IPS-15b (cell line): ENCODE results near the gene FN3K.
A peak's percentile ranks its signal among the peaks of the same experiment; 100 is the strongest.

Source experiments
- H3K27me3 ChIP-seq: one replicate; pipeline ENCODE4 v1.6.1; 2013; ENCODE audit warnings: low read length; ENCODE audit not compliant: control insufficient read depth, insufficient read depth
- H3K36me3 ChIP-seq: one replicate; pipeline ENCODE4 v1.6.1; 2013; ENCODE audit warnings: low read length; ENCODE audit not compliant: control insufficient read depth, insufficient read depth
- H3K4me1 ChIP-seq: one replicate; pipeline ENCODE4 v1.6.1; 2013; ENCODE audit warnings: mild to moderate bottlenecking, low read length; ENCODE audit not compliant: control insufficient read depth, insufficient read depth
- H3K4me3 ChIP-seq: one replicate; pipeline ENCODE4 v1.5.1; 2013; ENCODE audit warnings: low read depth, low read length
- H3K9ac ChIP-seq: one replicate; pipeline ENCODE4 v1.6.1; 2013; ENCODE audit warnings: low read depth, mild to moderate bottlenecking, low read length
- H3K9me3 ChIP-seq: one replicate; pipeline ENCODE4 v1.6.1; 2013; ENCODE audit warnings: mild to moderate bottlenecking, low read length; ENCODE audit not compliant: control insufficient read depth, insufficient read depth

Gene FN3K

DNA sequence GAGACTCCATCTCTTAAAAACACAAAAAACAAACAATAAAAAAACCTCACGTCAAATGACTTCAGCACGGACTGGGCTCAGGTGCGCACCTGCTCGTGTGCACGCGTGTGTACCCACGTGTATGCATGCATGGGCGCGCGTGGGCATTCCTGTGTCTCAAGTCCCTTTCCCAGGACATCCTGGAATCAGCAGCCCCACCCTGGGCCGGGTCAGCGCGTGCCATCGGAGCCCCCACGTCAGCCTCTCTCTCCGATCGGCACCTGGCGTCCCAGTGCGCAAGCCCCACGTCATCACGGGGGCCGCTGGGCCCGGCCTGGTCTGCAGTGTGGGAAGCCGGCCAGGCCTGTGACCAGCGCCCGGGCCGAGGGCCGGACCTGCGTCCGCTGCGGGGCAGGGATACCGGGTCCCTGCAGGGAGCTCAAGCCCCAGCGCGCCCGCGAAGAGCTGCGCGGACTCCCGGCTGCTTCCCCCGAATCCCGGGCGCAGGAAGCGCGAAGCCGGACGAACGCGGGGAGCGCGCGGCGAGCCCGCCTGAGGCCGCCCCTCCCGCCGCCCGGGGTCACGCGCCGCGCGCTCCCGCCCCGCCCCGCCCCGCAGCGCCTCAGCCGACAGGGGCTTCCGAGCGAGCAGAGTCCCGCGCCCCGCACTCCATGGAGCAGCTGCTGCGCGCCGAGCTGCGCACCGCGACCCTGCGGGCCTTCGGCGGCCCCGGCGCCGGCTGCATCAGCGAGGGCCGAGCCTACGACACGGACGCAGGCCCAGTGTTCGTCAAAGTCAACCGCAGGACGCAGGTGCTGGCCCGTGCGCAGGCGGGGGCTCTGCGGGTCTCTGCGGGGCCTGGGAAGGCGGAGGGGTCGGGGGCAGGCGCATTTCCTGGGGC is at the start of gene FN3K:
TSS of gene FN3K (plus strand) at position 629 of the 880 bp plus-strand sequence. CDS start at position 651, 22 bp downstream.
- no peaks in the 10 kb centered on the region for H3K9me3 ChIP-seq
- peak within 1 kb of the TSS; percentile 70 for H3K9ac ChIP-seq
- no peaks in the 10 kb centered on the region for H3K27me3 ChIP-seq
- no peaks in the 10 kb centered on the region for H3K4me1 ChIP-seq
- peaks cover 11% of the 10 kb centered on the region for H3K36me3 ChIP-seq
- peak within 1 kb of the TSS; percentile 56 for H3K4me3 ChIP-seq

DNA sequence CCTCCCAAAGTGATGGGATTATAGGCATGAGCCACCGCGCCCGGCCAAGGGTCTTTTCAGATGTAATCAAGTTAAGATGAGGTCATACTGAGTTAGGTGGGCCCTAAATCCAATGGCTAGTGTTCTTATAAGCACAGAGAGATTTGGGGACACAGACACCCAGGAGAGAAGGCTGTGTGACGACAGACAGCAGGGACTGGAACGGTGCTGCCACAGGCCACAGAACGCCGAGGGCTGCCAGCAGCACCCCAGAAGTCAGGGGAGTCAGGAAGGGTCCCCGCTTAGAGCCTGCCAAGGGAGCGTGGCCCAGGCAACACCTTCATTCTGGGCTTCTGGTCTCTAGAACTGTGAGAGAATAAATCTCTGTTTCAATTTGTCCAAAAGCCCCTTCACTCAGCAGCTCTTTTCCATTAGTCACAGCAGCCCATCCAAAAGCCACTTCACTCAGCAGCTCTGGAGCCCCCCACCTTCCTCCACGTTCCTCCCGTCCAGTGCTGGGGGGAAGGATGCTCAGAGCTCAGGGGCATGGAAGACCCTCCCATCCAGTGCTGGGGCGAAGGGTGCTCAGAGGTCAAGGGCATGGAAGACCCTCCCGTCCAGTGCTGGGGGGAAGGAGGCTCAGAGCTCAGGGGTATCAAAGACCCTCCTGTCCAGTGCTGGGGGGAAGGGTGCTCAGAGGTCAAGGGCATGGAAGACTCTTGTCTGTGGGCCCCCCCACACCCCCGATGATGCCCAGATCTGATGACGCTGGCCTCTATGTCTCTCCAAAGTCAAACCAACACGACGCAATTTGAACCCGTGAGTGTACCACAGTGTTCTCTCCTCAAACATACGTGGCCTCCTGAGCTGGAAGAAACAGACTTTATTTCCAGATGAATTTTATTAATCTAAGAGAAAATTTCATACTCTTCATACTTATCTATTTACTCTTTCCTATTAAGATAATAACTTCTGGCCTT is 48.8 kb upstream of the FN3K start:
- H3K9ac ChIP-seq, result no peak overlapping the region

DNA sequence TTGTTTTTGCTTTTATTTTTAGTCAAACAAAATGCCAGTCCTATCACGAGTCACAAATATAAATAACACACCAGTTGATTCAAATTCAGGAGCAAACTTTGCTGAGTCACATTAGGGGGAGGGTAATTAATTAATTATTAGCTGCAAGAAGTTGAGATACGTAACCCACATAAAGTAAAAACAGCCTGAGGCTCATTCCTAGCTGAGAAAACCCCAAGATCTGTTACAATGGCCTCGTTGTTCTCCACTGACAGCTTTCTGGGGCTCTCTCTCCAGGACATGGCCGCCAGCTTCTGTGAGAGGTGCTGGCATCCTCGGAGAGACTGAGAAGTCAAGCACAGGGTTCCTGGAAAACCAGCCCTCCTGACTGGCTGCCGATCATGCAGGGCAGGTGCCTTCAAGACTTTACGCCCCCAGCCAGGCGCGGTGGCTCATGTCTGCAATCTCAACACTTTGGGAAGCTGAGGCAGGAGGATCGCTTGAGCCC is 48.0 kb upstream of the FN3K start:
- no peak overlapping the region for H3K4me3 ChIP-seq
- no peaks in the 10 kb centered on the region for H3K9me3 ChIP-seq
- H3K27me3 ChIP-seq, result no peaks in the 10 kb centered on the region
- H3K9ac ChIP-seq, result no peak overlapping the region
- H3K4me1 ChIP-seq, result no peaks in the 10 kb centered on the region
- no peaks in the 10 kb centered on the region for H3K36me3 ChIP-seq

More for the DNA sequence above, 48.8 kb upstream of the FN3K start:
- Histone ChIP-seq H3K36me3 (no peaks in the 10 kb centered on the region), H3K9me3 (no peaks in the 10 kb centered on the region), H3K4me1 (no peaks in the 10 kb centered on the region), H3K4me3 (no peak overlapping the region), H3K27me3 (no peaks in the 10 kb centered on the region)

DNA sequence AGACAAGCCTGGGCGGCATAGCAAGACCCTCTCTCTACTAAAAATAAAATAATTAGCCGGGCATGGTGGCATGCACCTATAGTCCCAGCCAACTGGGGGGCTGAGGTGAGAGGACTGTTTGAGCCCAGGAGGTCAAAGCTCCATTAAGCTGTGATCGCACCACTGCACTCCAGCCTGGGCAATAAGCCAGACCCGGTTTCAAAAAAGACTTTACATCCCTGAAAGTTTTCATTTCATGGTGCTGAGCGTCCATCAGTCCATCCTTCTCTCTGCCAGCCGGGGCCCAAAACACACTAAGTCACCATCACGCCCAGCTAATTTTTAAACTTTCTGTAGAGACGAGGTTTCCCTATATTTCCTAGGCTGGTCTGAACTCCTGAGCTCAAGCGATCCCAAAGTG is 47.5 kb upstream of the FN3K start:
- Histone ChIP-seq H3K9ac (no peak overlapping the region), H3K4me3 (no peak overlapping the region), H3K4me1 (no peaks in the 10 kb centered on the region), H3K36me3 (no peaks in the 10 kb centered on the region), H3K27me3 (no peaks in the 10 kb centered on the region), H3K9me3 (no peaks in the 10 kb centered on the region)

DNA sequence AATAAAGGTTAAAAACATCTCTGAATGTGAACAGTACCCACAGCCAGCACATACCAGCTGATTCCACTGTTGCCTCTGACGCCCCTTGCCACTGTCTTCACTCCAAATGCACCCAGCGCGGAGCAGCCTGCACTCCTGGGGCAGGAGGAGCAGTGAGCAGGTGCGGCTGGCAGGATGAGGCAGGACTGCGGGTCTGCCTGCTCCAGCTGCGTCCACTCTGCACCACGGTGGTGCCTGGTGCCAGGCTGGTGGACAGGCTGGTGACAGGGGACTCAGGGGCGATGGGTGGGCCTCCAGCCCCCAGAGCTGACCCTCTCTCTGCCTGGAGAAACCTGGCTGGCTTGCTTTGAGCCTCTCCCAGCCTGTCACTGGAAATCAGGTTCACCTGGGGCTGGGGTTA is 46.3 kb upstream of the FN3K start:
- Histone ChIP-seq H3K9ac (no peak overlapping the region), H3K27me3 (no peaks in the 10 kb centered on the region), H3K36me3 (no peaks in the 10 kb centered on the region), H3K9me3 (no peaks in the 10 kb centered on the region), H3K4me1 (no peaks in the 10 kb centered on the region), H3K4me3 (no peak overlapping the region)

DNA sequence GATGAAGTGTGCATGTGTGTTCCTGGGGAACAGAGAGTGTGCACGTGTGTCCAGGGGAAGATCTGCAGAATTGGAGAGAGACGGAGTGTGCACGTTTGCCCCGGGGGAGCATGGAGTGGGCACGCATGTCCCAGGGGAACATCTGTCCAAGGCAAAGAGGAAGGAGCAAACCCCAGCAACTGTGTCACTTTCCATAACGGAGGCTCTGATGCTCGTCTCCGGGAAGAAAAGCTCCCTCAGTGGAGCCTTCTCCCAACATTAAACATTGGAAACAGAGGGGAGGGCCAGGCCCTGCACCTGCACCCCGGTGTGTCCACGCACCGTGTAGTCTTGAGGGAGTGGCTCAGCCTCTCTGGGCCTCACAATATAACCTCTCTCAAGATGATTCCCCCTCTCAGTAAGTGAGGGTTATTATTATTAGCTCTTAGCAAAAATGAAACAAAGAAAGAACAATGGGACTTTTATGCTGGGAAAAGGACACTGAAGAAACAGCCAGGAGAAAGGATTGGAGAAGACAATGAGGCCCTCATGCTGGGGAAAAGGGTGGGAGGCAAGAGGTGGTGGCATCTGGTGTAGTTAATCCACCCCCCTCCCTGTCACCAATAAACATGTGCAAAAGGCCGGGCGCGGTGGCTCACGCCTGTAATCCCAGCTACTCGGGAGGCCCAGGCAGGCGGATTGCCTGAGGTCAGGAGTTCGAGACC is 44.5 kb upstream of the FN3K start:
- Histone ChIP-seq H3K4me3 (no peak overlapping the region), H3K9ac (no peak overlapping the region), H3K27me3 (no peaks in the 10 kb centered on the region), H3K4me1 (no peaks in the 10 kb centered on the region), H3K36me3 (no peaks in the 10 kb centered on the region), H3K9me3 (no peaks in the 10 kb centered on the region)

DNA sequence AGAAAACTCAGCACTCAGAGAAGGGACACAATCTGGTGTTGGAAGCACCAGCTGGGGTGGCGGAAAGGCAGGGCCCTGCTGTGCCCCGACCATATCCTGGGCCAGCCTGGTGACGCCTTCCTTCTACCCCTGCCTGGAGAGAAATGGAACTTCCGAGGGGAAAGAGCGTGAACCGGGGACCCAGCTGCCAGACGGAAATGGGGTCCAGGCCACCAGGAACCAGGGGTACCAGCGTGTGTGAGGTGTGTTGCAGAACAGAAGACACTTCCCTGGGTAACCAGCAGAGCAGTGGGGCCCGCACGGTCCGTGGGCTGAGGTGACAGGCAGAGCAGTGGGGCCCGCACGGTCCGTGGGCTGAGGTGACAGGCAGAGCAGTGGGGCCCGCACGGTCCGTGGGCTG is 43.7 kb upstream of the FN3K start:
- no peak overlapping the region for H3K9ac ChIP-seq

DNA sequence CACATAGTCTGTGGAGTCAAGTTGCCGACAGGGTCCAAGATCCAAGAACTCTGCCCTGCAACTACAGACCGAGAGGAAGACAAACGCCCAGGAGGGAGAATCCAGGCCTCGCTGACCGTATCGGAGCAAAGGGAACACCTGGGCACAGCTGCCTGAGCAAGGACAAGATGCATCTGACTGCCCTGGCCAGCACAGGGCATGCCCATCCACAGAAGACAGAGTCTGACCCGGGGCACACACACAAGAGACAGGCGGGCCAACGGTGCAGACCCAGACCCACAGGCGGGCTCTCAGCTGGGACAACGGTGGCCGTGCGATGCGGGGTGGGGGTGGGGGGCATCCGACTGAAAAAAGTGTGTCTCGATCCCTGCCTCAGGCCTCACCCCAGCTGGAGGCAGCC is 43.1 kb upstream of the FN3K start:
- no peaks in the 10 kb centered on the region for H3K36me3 ChIP-seq
- no peak overlapping the region for H3K4me3 ChIP-seq
- H3K4me1 ChIP-seq, result no peaks in the 10 kb centered on the region
- H3K27me3 ChIP-seq, result peaks cover 11% of the 10 kb centered on the region
- H3K9me3 ChIP-seq, result no peaks in the 10 kb centered on the region
- no peak overlapping the region for H3K9ac ChIP-seq

More for the DNA sequence above, 43.7 kb upstream of the FN3K start:
- Histone ChIP-seq H3K36me3 (no peaks in the 10 kb centered on the region), H3K9me3 (no peaks in the 10 kb centered on the region), H3K27me3 (peaks cover 5% of the 10 kb centered on the region), H3K4me1 (no peaks in the 10 kb centered on the region), H3K4me3 (no peak overlapping the region)

DNA sequence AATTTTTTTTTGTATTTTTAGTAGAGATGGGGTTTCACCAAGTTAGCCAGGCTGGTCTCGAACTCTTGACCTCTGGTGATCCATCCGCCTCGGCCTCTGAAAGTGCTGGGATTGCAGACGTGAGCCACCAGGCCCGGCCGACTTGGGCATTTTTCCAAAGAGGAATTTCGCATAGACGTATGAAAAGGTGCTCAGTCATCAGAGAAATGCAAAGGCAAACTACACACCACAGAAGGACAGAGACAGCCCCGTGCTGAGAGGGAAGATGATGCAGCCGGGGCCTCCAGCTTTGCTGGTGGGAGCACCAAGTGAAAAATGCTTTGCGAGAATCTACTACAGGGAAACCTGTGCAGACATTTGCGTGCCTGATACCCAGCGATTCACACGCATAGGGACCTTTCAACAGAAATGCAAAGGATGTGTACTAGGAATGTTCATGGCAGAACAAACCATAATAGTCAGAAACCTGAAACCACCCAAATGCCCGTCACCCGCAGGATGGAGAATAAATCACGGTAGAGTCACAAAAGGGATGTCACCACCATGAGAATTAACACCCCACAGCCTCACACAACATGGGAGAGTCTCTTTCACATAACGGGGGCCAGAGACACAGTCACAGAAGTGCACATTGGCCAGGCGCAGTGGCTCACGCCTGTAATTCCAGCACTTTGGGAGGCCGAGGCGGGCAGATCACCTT is 42.1 kb upstream of the FN3K start:
- no peaks in the 10 kb centered on the region for H3K36me3 ChIP-seq
- H3K27me3 ChIP-seq, result peaks cover 16% of the 10 kb centered on the region
- H3K9me3 ChIP-seq, result no peaks in the 10 kb centered on the region
- no peaks in the 10 kb centered on the region for H3K4me1 ChIP-seq
- H3K4me3 ChIP-seq, result no peak overlapping the region
- no peak overlapping the region for H3K9ac ChIP-seq

DNA sequence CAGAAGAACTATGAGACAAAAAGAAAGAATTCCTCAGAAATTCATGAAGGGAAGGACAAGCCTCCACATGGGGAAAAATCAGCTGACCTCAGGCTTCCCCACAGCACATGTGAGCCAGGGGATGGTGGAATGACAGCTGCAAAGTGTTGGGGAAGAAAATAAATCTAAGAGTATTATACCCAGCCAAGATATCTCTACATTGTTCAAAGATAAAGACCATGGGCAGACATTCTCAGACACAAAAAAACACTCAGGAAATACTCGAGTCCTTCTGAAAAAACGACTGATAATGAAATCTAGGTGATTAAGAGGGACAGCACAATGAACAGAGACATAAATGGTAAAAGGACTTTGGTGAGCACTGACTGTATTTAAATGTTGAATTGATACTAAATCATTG is 40.8 kb upstream of the FN3K start:
- no peaks in the 10 kb centered on the region for H3K36me3 ChIP-seq
- H3K4me1 ChIP-seq, result no peaks in the 10 kb centered on the region
- H3K9ac ChIP-seq, result no peak overlapping the region
- no peak overlapping the region for H3K4me3 ChIP-seq
- peaks cover 22% of the 10 kb centered on the region for H3K27me3 ChIP-seq
- H3K9me3 ChIP-seq, result no peaks in the 10 kb centered on the region

DNA sequence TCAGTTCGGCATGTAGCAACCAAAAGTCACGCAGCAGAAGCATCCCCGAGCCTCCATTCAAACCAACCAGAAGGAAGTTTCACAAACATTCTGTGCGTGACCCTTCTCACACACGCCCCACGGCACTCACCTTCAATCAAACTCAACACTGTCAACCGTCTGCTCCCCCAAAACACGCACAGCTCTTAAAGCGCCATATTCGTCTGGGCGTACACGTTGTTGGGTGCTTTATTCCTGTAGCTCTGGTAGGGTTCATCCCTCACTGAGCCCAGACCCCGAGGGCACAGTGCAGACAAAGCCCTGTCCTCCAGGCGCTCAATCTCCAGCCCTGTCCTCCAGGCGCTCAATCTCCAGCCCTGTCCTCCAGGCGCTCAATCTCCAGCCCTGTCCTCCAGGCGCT is 39.2 kb upstream of the FN3K start:
- H3K27me3 ChIP-seq, result peaks cover 29% of the 10 kb centered on the region
- H3K9ac ChIP-seq, result no peak overlapping the region
- H3K4me1 ChIP-seq, result no peaks in the 10 kb centered on the region
- H3K36me3 ChIP-seq, result no peaks in the 10 kb centered on the region
- no peak overlapping the region for H3K4me3 ChIP-seq
- H3K9me3 ChIP-seq, result no peaks in the 10 kb centered on the region
